Pulmonary artery endothelial cell (primary cell): Measurements from ENCODE around the gene HEATR5B. TPM values are rescaled to one million over a fixed set of nuclear protein-coding genes. Genes with fewer than 3 reads are reported as not detected.

Source experiments
- DNase-seq: peaks from one replicate; pipeline ENCODE4 v3.0.0-alpha.2; 2011; ENCODE audit warnings: low read depth, low spot score
- total RNA-seq: library from RNA; depleted of rRNA; stranded (reverse); fragments of >200 nt; gene quantifications from 2 replicates; pipeline ENCODE4 v1.2.3, GENCODE V29; 2014

The HEATR5B gene
- 27.1 and 32.5 TPM in 2 replicates for total RNA-seq

DNA sequence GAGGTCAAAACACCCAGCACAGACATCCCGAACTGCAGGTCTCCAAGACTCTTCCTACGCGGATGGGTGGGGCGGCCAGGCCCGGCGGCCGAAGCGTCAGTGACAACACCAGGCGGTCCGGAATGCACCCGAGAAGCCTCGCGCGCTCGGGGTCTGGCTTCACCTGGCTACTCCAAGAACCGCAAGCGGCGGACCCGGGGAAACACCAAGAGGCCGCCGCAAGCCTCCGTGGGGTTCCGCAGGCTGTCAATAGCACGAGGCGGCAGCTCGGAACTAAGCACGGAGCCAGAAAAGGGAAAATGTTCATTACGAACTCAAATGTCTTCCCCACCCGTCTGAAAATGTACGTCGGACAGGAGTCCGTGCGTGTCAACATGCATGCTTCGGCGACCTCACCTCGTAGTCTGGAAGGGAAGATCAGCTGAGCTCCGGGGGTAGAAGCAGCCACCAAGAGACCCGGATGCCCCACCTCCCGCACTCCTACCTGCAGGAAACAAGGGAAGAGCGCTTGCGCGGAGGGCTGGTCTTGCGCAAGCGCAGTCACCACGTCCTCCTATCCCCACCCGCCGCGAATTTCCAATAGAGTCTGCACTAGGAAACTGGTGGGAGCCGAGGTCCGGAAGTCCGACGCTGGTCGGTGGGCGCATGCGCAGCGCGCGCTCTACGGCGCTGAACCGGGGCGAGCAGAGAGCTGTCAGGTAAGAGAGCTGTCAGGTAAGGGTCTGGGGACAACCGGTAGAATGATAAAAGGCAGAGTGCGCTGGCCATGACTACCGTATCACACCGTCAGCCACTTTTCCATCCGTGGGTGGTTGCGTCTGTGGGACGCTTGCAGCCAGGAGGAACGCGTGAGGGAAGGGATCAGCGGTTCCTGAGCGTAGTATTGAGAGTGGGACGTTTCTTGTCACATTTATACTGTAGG is at the start of gene HEATR5B, which contains the start of gene GPATCH11:
Gene HEATR5B, minus strand, starts transcription at position 500 of the 922 bp plus-strand sequence. CDS start 958 bp downstream, outside the sequence.
Gene GPATCH11, plus strand, starts transcription at position 646 of the 922 bp plus-strand sequence. CDS start 3,864 bp downstream, outside the sequence.
- peak; percentile 87 for DNase-seq

- no peak for DNase-seq
These were observed 48.7 kb upstream of the HEATR5B start for GRCh38 chr2:37132914-37133313.

DNA sequence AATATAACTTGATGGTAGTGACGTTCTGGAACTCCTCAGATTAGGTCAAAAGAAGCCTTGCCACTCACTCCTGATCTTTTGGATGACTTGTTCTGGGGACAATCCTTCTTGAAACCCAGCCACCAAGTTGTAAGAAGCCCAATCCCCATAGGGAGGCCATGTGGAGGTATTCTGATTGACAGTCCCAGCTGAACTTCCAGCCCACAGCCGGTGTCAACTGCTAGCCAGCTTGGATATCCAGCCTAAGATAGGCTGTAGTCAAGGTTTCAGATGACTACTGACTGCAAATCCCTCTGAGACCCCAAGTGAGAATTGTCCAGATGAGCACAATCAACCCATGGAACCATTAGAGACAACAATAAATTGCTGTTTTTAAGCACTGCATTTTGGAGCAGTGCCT is 41.2 kb upstream of the HEATR5B start:
- no peak for DNase-seq

- no peak for DNase-seq
These were observed 35.0 kb upstream of the HEATR5B start for GRCh38 chr2:37119157-37119556.

DNA sequence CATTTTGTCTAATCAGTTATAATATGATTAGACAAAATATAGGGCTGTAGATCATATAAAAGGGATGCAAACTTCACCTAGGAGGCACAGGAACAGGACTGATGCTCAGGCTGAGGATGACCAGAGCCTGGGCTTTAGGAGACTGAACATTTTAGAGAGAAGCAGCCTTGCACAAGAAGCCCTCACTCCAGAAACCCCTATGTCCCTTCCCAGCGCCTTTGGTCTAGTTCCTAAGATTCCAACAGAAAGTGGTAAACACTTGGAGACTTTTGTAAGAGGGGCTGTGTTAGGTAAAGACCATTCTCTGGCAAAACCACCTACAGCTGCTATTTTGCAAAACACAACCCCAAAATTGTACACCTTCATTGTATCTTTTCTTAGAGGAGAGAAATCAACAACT is 33.4 kb upstream of the HEATR5B start:
- DNase-seq, result no peak

DNA sequence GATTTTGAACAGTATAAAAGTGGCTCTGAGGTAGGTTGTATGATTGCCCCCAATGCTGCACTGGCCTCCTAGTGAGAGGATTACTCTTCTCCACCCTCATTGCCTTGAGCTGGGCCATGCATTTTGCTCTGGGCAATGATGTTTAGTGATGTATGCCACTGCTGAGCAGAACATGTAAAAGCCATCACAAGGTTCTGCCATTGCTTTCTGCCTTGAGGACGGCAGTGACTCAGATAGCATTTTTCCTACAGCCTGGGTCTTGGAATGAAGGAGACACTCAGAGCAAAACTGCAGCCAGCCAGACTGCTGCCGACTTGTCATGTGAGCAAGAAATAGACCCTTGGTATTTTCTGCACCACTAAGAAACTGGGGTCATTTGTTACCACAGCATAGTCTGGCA is 27.8 kb upstream of the HEATR5B start:
- no peak for DNase-seq

- no peak for DNase-seq
These were observed 26.4 kb upstream of the HEATR5B start for GRCh38 chr2:37110306-37111212.

DNA sequence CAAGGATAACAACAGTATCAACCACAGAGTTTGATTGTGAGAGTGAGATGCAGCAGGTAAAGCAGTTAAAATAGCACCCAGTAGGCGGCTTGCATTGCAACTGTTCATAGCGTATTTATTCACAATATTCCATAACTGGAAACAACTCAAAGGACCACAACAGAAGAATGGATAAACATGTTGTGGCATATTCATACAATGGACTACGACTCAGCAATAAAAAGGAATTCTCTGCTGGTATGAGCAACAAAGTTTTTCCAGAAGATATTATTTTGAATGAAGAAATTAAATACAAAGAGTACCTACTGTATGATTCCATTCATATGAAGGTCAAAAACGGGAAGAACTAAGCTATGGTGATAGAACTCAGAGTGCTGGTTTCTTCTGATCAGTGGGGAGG is 25.4 kb upstream of the HEATR5B start:
- DNase-seq, result no peak

DNA sequence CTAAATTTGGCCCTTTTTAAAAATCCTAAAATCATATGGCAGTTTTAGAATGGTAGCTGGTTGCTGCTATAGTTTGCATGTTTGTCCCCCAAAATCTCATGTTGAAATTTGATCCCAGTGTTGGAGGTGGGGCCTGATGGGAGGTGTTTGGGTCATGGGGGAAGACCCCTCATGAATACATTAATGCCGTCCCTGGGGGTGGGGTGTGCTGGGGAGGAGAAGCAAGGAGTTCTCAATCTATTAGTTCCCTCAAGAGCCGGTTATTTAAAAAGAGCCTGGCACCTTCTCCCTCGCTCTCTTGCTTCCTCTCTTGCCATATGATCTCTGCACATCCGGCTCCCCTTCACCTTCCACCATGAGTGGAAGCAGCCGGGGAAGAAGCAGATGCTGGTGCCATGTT is 21.0 kb upstream of the HEATR5B start:
- DNase-seq, result no peak

DNA sequence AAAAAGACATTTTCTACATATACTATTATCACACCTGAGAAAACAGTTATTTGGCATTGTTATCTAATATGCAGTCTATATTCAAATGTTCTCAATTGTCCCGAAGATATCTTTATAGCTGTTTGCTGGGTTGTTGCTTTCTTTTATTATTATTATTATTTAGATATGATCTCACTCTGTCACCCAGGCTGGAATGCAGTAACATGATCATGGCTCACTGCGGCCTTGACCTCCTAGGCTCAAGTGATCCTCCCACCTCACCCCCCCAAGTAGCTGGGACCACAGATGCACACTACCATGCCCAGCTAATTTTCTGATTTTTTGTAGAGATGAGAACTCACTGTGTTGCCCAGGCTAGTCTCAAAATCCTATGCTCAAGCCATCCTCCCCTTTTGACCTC is 20.0 kb upstream of the HEATR5B start:
- DNase-seq, result no peak

GRCh38 chr2:37102588-37102987 is 18.4 kb upstream of the HEATR5B start:
- DNase-seq, result no peak

DNA sequence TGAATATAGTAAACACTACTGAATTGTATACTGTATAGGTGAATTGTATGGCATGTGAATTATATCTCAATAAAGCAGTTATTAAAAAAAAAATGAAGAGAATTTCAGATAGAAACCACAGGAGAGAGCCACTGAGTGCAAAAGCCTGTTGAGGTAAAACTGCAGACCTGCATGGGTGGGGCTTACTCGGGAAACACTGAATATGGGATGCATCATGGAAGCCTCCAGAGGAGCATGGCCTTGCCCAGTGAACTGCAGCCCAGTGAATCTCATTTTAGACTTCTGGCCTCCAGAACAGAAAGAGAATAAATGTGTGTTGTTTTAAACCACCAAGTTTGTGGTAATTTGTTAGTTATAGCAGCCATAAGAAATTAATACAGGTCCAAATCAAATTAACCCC is 15.9 kb upstream of the HEATR5B start:
- no peak for DNase-seq

- DNase-seq, result no peak
These were observed 14.4 kb upstream of the HEATR5B start for GRCh38 chr2:37098416-37099118.

- DNase-seq, result no peak
These were observed 12.4 kb upstream of the HEATR5B start for GRCh38 chr2:37096568-37096967.

DNA sequence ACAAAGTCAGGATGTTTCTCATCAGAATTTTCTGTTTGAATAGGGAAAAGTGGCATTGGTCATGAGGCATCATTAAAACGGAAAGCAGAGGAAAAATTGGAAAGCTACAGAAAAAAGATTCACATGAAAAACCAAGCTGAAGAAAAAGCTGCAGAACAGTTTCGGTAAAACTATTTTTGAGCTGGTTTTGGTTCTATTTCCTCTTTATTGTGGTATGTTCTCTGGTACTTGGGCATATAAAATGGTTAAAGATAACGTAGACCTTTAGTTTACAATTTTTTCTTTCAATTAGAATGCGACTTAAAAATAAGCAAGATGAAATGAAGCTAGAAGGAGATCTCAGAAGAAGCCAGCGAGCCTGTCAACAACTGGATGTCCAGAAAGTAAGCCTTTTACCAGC is 7.7 kb upstream of the HEATR5B start:
- DNase-seq, result no peak

DNA sequence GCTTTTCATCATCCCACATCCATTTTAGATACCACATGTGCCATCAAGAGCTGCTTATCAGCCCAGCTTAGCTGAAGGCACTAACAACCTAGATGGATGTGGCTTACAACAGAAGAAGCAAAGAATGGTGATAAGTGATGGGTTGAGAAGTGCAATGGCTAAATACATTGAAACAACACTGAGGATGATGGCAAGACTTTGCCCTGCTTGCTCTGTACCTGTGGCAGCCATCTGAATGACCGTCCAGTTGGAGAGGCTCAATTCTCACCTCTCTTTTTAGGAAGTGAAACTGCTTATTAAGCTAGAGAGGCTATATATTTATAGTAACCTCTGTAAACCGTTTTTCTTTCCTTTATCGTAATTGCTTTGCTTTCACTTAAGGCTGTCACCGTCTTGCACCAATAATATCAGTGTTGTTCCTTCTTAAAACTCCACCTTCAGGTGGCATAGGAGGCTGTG is 5.9 kb upstream of the HEATR5B start:
- DNase-seq, result no peak

- DNase-seq, result no peak
These were observed 1.6 kb upstream of the HEATR5B start for GRCh38 chr2:37085731-37086147.

- no peak for DNase-seq
These were observed 625 bp upstream of the HEATR5B start for GRCh38 chr2:37084797-37085196.

DNA sequence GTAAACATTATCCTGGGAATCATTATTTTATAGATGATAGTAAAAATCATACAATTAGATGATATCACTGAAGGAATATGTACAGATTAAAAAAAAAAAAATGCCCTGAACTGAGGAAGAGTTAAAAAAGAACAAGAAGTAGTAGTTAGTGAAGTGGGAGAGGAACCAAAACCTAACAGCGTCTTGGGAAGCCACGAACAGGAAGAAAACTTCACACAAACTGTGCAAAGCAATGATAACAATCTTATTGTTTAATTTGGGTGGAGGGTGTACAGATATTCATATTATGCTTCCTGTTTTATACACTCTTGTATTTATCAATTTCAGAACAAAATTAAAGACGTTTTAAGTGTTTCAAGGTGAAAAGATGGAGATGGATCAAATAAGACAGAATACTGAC is 3.5 kb downstream of the HEATR5B start:
- DNase-seq, result no peak

- DNase-seq, result no peak
These were observed 3.9 kb downstream of the HEATR5B start for GRCh38 chr2:37080266-37080665.

DNA sequence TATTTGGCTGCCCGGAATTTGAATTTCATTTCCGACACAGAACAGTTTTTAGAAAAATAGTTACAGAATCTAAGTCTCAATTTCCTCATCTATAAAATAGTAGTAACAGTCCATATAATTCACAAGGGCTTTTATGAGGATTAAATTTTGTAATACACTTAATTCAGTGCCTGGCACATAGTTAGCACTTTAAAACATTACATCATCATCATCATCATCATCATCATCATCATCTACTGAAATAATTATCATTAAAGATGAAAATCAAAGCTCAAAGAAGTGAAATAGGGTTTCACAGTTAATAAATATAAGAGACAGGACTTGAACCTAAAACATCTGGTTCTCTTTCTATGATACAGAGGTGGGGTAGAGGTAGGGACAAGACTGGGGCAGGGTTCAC is 13.2 kb downstream of the HEATR5B start:
- no peak for DNase-seq
